GM23248 (cell line): Measurements from ENCODE around the gene HOXC10.

Experiments used
- EZH2 ChIP-seq: fragments of 200-600 bp; sonication (generic); IDR thresholded peaks from 2 replicates; pipeline ENCODE4 v1.6.1; 2018; ENCODE audit warnings: antibody characterized with exemption, mild to moderate bottlenecking; ENCODE audit not compliant: insufficient read depth, poor library complexity, severe bottlenecking
- EZH2phosphoT487 ChIP-seq: fragments of 200-600 bp; sonication (generic); IDR thresholded peaks from 2 replicates; pipeline ENCODE4 v1.6.1; 2018; ENCODE audit warnings: antibody characterized with exemption, moderate library complexity, mild to moderate bottlenecking, low read depth; ENCODE audit not compliant: insufficient read depth

- TF ChIP-seq EZH2phosphoT487 (no peak), EZH2 (no peak)
These were observed 36.0 kb upstream of the HOXC10 start for GRCh38 chr12:53948650-53949593.
